ENCODE results near the gene SIRPG. TPM values are rescaled to one million over a fixed set of nuclear protein-coding genes. Genes with fewer than 3 reads are reported as not detected.

Gene SIRPG
- total and polyA plus RNA-seq, 10 of the 15 experiments (the other 5 are each of a cell fraction or from before 2014, with no cell fraction given): 1.1 to 13.0 (median 4.1) TPM

- TF ChIP-seq ZBTB4 (CRISPR knock-in tag; IDR thresholded peaks at IDR 0.05) (no peak), STAT3 (IDR thresholded peaks at IDR 0.05; ENCODE audit: low read depth, low read length) (no peak), ZNF622 (IDR thresholded peaks at IDR 0.05) (no peak), BACH1 (IDR thresholded peaks at IDR 0.05; ENCODE audit: borderline replicate concordance) (no peak), MXI1 (IDR thresholded peaks at IDR 0.05; ENCODE audit: low read depth, low read length) (no peak), BHLHE40 (IDR thresholded peaks at IDR 0.05; ENCODE audit: borderline replicate concordance in 1 of 2, low read depth in 2 of 2, low read length in 1 of 2) (no peak), SREBF1 (IDR thresholded peaks at IDR 0.05; ENCODE audit: low read length) (no peak), TARDBP (IDR thresholded peaks at IDR 0.05; ENCODE audit: borderline replicate concordance) (0 out of 2 replicates have a peak, but pooled peaks have one; percentile 58)
These were observed 7.3 kb upstream of the SIRPG start (continued) for GRCh38 chr20:1664911-1665310.

GRCh38 chr20:1663917-1664316 lies 6.3 kb upstream of the SIRPG start:
- Histone ChIP-seq H3K4me1 (ENCODE audit: control insufficient read depth, insufficient read depth, low read length) (peaks cover 26% of the 10 kb centered on the region), H3K4me3 (no peak overlapping the region), H3K9ac (ENCODE audit: control insufficient read depth, insufficient read depth, low read length) (no peak overlapping the region), H3K4me2 (ENCODE audit: control insufficient read depth, insufficient read depth) (no peak overlapping the region), H4K20me1 (ENCODE audit: control insufficient read depth, insufficient read depth) (no peaks in the 10 kb centered on the region), H3K36me3 (ENCODE audit: control insufficient read depth in 2 of 2, insufficient read depth in 2 of 2, low read length in 1 of 2) (no peaks in the 10 kb centered on the region), H3K79me2 (ENCODE audit: control insufficient read depth, insufficient read depth, low read length) (no peaks in the 10 kb centered on the region), H3K9me3 (replicated peaks; ENCODE audit: control insufficient read depth, insufficient read depth, low read length) (no peaks in the 10 kb centered on the region), H2AFZ (ENCODE audit: control insufficient read depth, low read depth, low read length) (no peak overlapping the region), H3K27me3 (replicated peaks in 1 of 2; ENCODE audit: control insufficient read depth in 2 of 2, insufficient read depth in 2 of 2, low read length in 1 of 2) (no peaks in the 10 kb centered on the region), H3K27ac (ENCODE audit: control insufficient read depth, insufficient read depth) (no peak overlapping the region)
- no TSS peak for BruUV-seq (replicated peaks)
- POLR2A ChIA-PET: no interaction called here
- intact Hi-C loops (cut with micrococcal nuclease; ENCODE audit: unreplicated experiment) (no loop called here), in situ Hi-C loops (cut with MboI) (no loop called here)
- ATAC-seq (no peak), FAIRE-seq (no peak), DNase-seq (ENCODE audit: low read depth, low spot score) (no peak)
- RAD21 ChIA-PET (ENCODE audit: unreplicated experiment): no interaction called here
- WGBS (ENCODE audit: insufficient coverage, insufficient replicate concordance, low lambda C conversion rate, missing lambda C conversion rate): 38% methylated on average over 2 of the region's 2 CpGs
- CTCF ChIA-PET: no interaction called here
- SMC1A ChIA-PET (ENCODE audit: uncharacterized antibody, unreplicated experiment): interaction anchor here (1.0 to 2.4 kb wide), 2 partner anchors 8 to 16 kb away, joined by 3 to 7 read pairs; no protein-coding TSS in a partner anchor
- TF ChIP-seq EP300 (IDR thresholded peaks at IDR 0.05; ENCODE audit: borderline replicate concordance in 1 of 2, control insufficient read depth in 1 of 2, low read depth in 2 of 2, low read length in 2 of 2) (no peak), NFIC (IDR thresholded peaks at IDR 0.05; ENCODE audit: low read depth, low read length) (no peak), SRF (IDR thresholded peaks at IDR 0.05; ENCODE audit: low read depth in 2 of 2, low read length in 2 of 2) (no peak), USF2 (IDR thresholded peaks at IDR 0.05; ENCODE audit: borderline replicate concordance, low read depth, low read length) (no peak), SIX5 (IDR thresholded peaks at IDR 0.05; ENCODE audit: low read depth, low read length, severe bottlenecking) (no peak), ZNF622 (IDR thresholded peaks at IDR 0.05) (no peak), SKIL (IDR thresholded peaks at IDR 0.05; ENCODE audit: low read depth, poor library complexity, severe bottlenecking) (no peak), SPI1 (IDR thresholded peaks at IDR 0.05; ENCODE audit: borderline replicate concordance, insufficient read depth, low read depth, low read length) (no peak)

Data from GM12878 (cell line).